ENCODE results near the gene CLEC16A.

The CLEC16A gene

DNA sequence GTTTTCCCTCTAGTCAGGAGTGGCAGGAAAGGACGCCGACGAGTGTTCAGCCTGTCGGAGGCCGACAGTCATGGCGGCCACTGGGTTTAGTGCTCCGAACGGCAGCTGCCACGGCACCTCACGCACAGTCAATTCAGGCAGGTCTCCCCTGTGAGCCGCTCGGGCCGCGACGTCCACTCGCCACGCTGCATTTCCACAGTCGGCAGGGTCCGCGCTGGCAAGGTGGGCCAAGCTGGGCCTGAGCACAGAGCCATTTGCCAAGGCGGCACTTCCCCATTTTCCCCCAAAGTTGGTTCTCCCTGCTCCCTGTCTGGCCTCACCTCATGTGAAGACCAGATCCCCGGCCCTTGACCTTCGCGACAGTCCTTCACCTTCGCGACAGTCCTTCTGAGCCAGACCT lies 229.8 kb downstream of the CLEC16A start:
- no peak overlapping the region for H3K27ac ChIP-seq
- POLR2A ChIA-PET (ENCODE audit: low non-redundant PET) = no interaction called here
- CTCF ChIA-PET = no interaction called here
- no peak for DNase-seq (ENCODE audit: low spot score)
- TF ChIP-seq, protein P1, sequence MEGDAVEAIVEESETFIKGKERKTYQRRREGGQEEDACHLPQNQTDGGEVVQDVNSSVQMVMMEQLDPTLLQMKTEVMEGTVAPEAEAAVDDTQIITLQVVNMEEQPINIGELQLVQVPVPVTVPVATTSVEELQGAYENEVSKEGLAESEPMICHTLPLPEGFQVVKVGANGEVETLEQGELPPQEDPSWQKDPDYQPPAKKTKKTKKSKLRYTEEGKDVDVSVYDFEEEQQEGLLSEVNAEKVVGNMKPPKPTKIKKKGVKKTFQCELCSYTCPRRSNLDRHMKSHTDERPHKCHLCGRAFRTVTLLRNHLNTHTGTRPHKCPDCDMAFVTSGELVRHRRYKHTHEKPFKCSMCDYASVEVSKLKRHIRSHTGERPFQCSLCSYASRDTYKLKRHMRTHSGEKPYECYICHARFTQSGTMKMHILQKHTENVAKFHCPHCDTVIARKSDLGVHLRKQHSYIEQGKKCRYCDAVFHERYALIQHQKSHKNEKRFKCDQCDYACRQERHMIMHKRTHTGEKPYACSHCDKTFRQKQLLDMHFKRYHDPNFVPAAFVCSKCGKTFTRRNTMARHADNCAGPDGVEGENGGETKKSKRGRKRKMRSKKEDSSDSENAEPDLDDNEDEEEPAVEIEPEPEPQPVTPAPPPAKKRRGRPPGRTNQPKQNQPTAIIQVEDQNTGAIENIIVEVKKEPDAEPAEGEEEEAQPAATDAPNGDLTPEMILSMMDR (conservative IDR thresholded peaks at IDR 0.05; ENCODE audit: low read depth) = no peak

DNA sequence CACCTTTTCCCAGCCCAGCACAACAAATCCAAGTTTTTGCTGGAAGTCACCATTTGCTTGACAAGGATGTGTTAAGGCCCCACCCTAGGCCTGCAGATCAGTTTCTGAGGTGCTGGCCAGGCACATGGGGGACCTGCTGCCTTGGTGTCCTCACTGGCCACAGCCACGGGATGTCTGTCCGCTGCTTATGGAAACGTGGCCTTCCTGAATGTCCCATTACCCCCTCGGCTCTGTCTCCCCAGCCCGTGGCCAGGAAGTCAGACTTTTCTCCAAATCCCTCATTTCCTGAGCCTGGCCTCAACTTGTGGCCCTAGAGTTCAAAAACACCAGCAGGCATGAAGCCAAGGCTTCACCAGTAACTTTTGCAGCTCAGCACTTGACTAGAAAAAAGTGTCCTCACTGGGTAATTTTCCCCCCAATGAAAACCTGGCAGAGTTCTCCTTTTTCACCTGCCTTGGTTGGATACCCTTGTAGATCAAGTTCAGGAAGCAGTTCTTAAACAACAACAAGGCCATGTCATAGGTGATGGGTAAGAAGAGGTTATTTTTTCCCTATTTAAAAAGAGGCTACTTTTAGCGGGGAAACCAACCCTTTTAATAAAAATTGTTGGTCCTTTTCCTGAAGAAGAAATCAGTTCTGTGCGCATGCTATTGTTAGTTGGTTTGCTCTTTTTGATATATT lies 230.9 kb downstream of the CLEC16A start:
- TF ChIP-seq, protein P1 (conservative IDR thresholded peaks at IDR 0.05; ENCODE audit: low read depth) = no peak
- DNase-seq (ENCODE audit: low spot score) = no peak
- ChIA-PET CTCF (no interaction called here), POLR2A (ENCODE audit: low non-redundant PET) (no interaction called here)
- H3K27ac ChIP-seq = peak overlapping the region; percentile 5; the same call in 1 of the 2 replicates

DNA sequence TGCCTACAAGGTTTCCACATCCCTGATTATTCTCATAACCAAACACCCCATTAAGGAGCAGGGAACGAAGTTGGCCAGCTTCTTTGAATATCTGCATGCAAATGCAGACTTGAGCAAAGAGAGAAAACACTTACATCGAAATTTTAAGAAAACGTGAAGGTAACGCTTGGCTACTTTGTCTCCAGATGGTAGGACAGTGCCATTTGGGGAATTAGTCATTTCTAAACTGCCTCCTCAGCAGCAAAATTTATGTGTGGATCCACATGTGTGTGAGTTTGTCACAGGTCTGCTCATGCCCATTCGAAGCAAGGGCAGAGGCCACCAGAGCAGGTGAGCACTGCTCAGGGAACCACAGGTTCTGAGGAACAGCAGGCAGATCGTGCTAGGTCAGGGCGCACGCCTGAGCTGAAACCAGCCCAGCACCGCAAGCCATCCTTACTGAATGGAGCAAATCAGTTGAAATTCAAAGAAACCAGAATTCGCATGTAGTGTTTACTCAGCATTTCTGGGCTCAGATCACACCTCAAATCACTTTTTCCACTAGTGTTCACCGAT lies 231.5 kb downstream of the CLEC16A start:
- no peak overlapping the region for H3K27ac ChIP-seq
- ChIA-PET POLR2A (ENCODE audit: low non-redundant PET) (no interaction called here), CTCF (interaction anchor here (0.6 kb wide), 1 partner anchor 44 kb away, joined by 3 read pairs; no protein-coding TSS in a partner anchor)
- TF ChIP-seq, protein P1 (conservative IDR thresholded peaks at IDR 0.05; ENCODE audit: low read depth) = no peak
- DNase-seq (ENCODE audit: low spot score) = no peak

DNA sequence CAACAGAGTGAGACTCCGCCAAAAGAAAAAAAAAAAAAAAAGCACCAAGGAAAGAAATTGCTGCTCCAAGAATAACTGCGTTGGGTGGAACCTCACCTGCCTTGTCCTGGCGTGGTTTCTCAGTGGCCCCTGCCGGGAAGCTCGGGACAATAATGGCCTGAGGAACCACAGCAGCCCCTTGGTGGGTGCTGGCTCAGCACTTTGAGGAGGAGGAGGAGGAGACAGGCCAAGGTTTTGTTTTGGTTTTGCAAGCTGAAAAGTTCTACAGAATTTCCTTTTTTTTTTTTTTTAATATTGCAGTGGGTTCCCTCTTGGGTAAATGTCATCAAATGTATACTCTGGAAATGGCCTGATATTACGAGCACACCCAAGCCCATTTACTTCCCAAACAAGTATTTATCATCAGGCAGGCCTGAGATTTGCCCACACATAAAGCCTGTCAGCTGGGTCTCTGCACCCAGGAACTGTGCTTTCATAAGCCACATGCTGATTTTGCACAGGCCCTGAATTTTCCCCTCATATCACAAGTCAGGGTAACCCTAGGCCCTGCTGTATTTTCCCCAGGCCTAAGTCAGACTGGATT lies 233.3 kb downstream of the CLEC16A start:
- TF ChIP-seq, protein P1 (conservative IDR thresholded peaks at IDR 0.05; ENCODE audit: low read depth) = no peak
- ChIA-PET CTCF (no interaction called here), POLR2A (ENCODE audit: low non-redundant PET) (interaction anchor here (0.7 kb wide), 1 partner anchor 75 kb away, joined by 4 read pairs; no protein-coding TSS in a partner anchor)
- no peak overlapping the region for H3K27ac ChIP-seq
- DNase-seq (ENCODE audit: low spot score) = no peak

DNA sequence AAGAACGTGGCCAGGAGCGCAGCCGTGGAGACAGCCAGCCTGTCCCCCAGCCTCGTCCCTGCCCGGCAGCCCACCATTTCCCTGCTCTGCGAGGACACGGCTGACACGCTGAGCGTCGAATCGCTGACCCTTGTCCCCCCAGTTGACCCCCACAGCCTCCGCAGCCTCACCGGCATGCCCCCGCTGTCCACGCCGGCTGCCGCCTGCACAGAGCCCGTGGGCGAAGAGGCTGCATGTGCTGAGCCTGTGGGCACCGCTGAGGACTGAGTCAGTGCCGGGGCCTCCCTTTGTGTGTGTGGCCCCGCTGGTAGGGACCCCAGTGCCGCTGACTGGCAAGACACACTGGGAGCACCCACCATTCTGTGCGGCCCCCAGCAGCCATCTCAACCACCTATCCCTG lies 234.1 kb downstream of the CLEC16A start:
- POLR2A ChIA-PET (ENCODE audit: low non-redundant PET) = no interaction called here
- no peak overlapping the region for H3K27ac ChIP-seq
- DNase-seq (ENCODE audit: low spot score) = no peak
- TF ChIP-seq, protein P1 (conservative IDR thresholded peaks at IDR 0.05; ENCODE audit: low read depth) = no peak
- CTCF ChIA-PET = no interaction called here

DNA sequence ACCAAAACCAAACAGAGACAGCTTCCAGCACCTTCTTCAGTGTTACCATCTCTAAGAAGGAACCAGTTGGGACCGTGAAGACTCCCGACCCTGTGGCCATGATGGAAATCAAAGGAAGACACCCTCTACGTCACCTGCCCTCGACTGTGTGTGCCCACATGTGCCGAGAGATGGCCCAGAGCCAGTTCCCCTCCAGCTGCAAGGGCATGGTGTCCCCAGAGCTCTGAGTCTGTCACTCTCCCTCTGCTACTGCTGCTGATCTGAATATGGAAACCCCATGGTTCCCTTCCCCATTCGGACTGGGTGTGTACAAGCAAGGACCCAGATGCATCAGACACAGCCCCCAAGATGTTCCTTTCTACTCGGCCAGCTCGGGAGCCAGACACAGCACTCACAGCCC lies 235.2 kb downstream of the CLEC16A start:
- DNase-seq (ENCODE audit: low spot score) = no peak
- ChIA-PET POLR2A (ENCODE audit: low non-redundant PET) (no interaction called here), CTCF (interaction anchor here (0.7 kb wide), 1 partner anchor 75 kb away, joined by 5 read pairs; no protein-coding TSS in a partner anchor)
- H3K27ac ChIP-seq = no peak overlapping the region
- TF ChIP-seq, protein P1 (conservative IDR thresholded peaks at IDR 0.05; ENCODE audit: low read depth) = no peak

Data from RWPE1 (cell line).